Germinal center (tissue), 1 donor: ENCODE results near the gene SPAG6.

ENCODE experiments used
- DNase-seq: peaks from one replicate; pipeline ENCODE4 v3.0.0; 2012; ENCODE audit warnings: mixed read lengths, low spot score

SPAG6 gene

DNA sequence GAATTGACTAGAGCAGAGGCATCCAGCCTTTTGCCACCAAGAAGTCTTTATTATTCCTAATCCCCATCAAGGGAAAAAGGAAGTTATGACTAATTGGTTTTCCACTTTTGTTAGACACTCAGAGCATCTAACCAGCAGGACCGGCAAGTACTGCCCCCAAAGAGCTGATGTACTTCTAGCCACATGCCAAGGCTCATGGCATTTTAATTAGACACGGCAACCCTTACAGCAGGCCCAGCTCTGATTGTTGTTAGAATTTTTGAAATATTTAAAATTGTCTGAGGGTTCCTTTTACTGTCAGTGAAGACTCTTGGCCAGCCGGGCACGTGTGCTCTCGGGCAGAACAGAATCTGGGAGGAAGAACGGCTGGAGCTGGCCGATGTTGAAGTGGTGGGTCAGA, 114.8 kb downstream of the SPAG6 start:
- no peak for DNase-seq

DNA sequence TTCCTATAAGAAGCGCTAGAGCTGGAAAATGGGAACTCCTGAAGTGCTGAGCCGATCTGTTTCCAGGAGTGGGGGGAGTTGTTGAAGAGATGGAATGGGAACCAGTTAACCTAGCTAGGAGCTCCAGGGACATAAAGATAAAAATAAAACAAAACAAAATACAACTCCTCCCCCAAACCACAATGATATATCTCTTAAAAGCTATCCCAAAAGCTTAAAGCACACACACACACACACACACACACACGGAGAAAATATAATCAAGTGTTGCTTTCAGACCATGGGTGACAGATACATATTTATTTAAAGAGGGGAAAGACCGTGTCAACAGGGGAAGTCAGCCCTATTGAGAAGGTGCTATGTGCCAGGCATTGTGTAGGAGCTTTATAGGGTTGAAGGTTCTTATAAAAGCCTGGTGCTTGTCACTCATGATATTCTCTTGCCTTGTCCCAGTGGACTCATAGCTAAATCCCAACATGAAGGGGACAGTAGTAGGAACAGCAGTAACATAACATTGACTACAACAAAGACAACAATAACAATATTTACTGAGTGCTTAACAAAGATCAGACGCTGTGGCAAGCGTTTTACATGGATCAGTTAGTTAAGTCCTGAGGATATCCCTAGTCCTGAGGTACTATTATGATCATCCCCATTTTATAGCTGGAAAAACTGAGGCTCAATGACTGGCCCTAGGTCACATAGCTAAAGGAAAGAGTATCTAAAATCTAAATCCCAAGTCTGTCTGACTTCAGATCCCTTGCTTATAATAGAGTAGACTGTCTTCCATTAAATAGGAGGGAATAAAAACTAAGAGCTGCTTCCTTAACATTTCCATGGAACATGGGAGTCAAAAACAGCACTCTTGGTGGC, 115.5 kb downstream of the SPAG6 start:
- no peak for DNase-seq

DNA sequence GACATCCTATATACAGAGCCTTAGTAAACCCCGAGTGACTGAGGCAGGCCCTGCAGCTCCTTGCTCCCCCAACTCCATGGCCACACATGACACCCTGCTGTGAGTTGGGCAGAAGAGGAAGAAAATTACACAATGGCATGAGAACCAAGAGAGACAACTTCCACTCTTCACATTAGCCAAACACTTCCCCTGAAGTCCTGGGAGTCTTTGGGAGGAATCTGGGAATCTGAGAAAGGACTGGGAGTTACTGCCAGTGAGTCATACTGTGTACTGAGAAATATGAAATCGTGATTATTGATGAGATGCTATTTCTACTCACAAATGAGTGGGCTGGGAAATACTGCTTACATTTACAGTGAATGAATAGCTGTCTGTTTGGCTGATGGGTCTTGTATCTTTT, 116.6 kb downstream of the SPAG6 start:
- DNase-seq, result no peak

DNA sequence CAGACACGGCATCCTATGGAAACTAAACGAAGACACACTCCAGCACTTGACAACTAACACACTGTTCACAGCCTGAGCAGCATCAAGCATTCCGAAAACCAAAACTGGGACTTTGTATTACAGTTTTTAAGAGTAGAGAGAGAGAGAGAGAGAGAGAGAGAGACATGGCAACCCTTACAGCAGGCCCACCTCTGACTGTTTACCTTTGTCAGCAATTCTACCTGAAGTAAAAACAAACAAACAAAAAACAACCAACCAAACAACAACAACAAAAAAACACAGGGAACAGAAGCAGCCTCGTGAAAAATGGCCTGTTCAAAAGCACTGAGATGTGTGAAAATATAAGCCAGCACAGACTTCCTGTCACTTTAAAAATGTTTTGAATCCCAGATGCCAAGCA, 118.0 kb downstream of the SPAG6 start:
- no peak for DNase-seq

DNA sequence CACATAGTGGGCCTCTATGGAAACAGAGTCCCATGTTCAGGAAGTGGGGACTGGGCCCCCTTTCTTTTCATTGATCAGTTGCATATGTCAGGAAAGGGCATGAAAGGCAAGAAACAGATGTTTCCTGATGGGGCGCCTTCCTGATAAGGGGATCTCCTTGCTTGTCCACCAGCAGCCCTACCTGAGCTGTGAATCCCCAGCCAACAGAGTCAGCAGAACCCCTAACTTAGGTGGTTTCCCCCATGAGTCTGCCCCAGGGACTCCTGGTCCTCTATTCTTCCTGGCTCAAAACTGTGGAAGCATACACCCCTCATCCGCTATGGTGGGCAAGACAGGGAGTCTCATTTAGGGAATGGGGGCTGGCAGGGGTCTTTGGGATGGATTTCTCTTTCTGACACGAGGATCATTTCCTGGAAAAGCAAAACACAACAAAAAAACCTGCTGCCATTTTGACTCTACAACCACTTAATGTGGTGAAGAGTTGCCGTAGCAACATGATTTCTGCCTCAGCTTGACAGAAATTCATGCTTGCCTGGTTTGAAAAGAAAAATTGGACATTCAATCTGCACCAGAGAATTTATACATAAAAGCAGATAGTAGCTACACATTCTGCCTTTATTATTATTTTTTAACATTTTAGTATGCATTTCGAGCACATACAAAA, 119.8 kb downstream of the SPAG6 start:
- no peak for DNase-seq

DNA sequence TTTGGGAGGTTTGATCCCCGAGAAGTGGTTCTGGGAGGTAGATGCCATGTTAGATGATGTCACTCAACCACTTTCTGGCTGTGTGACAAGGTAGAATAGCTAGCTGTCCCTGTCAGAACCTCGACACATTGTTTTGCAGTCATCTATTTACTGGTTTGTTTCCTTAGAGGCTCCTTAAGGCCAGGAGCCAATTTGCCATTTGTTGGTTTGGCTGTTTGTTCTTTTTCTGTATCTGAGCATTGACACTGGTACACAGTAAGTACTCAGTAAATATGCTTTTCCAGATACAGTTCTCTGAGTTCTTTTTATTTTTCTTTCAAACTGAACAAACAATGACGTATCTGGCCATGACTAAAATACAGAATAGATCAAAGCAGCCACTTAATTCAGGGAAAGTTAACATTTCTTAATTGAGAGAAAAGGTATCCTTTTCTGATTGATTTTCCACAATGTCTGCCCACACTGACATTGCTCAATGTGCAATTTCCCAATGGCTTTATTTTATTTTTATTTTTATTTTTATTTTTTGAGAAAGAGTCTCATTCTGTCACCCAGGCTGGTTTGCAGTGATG, 121.6 kb downstream of the SPAG6 start:
- DNase-seq, result no peak
